HepG2 (cell line): ENCODE measurements around the gene ETF1. TPM values are rescaled to one million over a fixed set of nuclear protein-coding genes. Genes with fewer than 3 reads are reported as not detected.
A peak's percentile ranks its signal among the peaks of the same experiment; 100 is the strongest.

Experiments
- ARNT ChIP-seq: fragments of 450-650 bp; IDR thresholded peaks from 2 replicates; pipeline ENCODE4 v1.6.1; 2017
- FOXA3 ChIP-seq: IDR thresholded peaks from 2 replicates; pipeline ENCODE4 v1.6.1; 2016; ENCODE audit warnings: missing genetic modification reagents, missing compliant biosample characterization
- IKZF5 ChIP-seq: IDR thresholded peaks from 2 replicates; pipeline ENCODE4 v1.6.1; 2018; ENCODE audit warnings: missing genetic modification reagents, mild to moderate bottlenecking, missing compliant biosample characterization
- RAD21 ChIP-seq: fragments of 450-650 bp; formaldehyde crosslinking; IDR thresholded peaks from 2 replicates; pipeline ENCODE4 v1.5.0; 2020; ENCODE audit warnings: mild to moderate bottlenecking
- TSC22D2 ChIP-seq: sonication (generic); formaldehyde crosslinking; IDR thresholded peaks from 2 replicates; pipeline ENCODE4 v1.5.1; 2020; ENCODE audit warnings: missing genetic modification reagents, mild to moderate bottlenecking, borderline replicate concordance
- ZNF317 ChIP-seq: sonication (generic); formaldehyde crosslinking; IDR thresholded peaks from 2 replicates; pipeline ENCODE4 v1.5.0; 2020; ENCODE audit warnings: mild to moderate bottlenecking, missing genetic modification reagents
- ZNF549 ChIP-seq: sonication (generic); formaldehyde crosslinking; IDR thresholded peaks from 2 replicates; pipeline ENCODE4 v1.5.0; 2020; ENCODE audit warnings: missing genetic modification reagents
- polyA plus RNA-seq, 8 experiments: library from polyadenylated mRNA; depleted of rRNA in 3 of 8; stranded (reverse) in 7 of 8; unstranded in 1 of 8; fragments of >200 nt; fragmentation: Illumina TruSeq in 4 of 8; extraction: Trizol in 4 of 8; gene quantifications; 2 replicates each; pipeline versions ENCODE4 v1.2.1 to v1.2.3, GENCODE V29; 2011 to 2016; ENCODE audit warnings: low read depth in 4 of 8, missing spikeins in 1 of 8, mixed read lengths in 1 of 8; ENCODE audit not compliant: insufficient read depth in 1 of 8
- total RNA-seq, 5 experiments: library from RNA; depleted of rRNA; stranded (reverse); fragments of >200 nt; fragmentation: Illumina TruSeq; extraction: Trizol; gene quantifications; 2 replicates each; pipeline ENCODE4 v1.2.3, GENCODE V29; 2016; ENCODE audit warnings: low read depth in 1 of 5
- TF ChIP-seq, protein P1 (sequence below): sonication (generic); formaldehyde crosslinking; IDR thresholded peaks from 2 replicates; pipeline ENCODE4 v1.5.1; 2020; ENCODE audit warnings: mild to moderate bottlenecking, missing genetic modification reagents, moderate library complexity
- TF ChIP-seq, protein P2 (sequence below): sonication (generic); formaldehyde crosslinking; IDR thresholded peaks from 2 replicates; pipeline ENCODE4 v1.5.1; 2020; ENCODE audit warnings: mild to moderate bottlenecking, missing genetic modification reagents
- TF ChIP-seq, protein P3 (sequence below): sonication (generic); formaldehyde crosslinking; IDR thresholded peaks from 2 replicates; pipeline ENCODE4 v1.5.0; 2020; ENCODE audit warnings: mild to moderate bottlenecking, missing genetic modification reagents, moderate library complexity
- TF ChIP-seq, protein P4 (sequence below): sonication (generic); formaldehyde crosslinking; conservative IDR thresholded peaks from 2 replicates; pipeline ENCODE4 v1.4.0; 2020; ENCODE audit warnings: mild to moderate bottlenecking, missing genetic modification reagents, moderate library complexity

Gene ETF1
- total and polyA plus RNA-seq, 2 of the 13 experiments (the other 11 are each of a cell fraction or from before 2014, with no cell fraction given), result 52.1 to 184 TPM

- TF ChIP-seq TSC22D2 (CRISPR knock-in tag) (no peak), ZNF549 (CRISPR knock-in tag) (no peak), RAD21 (CRISPR knock-in tag) (peak; percentile 21; the same call in 1 of the 2 replicates), ARNT (no peak), FOXA3 (peak; percentile 39; the same call in 1 of the 2 replicates), ZNF317 (CRISPR knock-in tag) (no peak; the same call in 1 of the 2 replicates), IKZF5 (CRISPR knock-in tag) (peak; percentile 41; the same call in 1 of the 2 replicates)
- TF ChIP-seq, protein P1, sequence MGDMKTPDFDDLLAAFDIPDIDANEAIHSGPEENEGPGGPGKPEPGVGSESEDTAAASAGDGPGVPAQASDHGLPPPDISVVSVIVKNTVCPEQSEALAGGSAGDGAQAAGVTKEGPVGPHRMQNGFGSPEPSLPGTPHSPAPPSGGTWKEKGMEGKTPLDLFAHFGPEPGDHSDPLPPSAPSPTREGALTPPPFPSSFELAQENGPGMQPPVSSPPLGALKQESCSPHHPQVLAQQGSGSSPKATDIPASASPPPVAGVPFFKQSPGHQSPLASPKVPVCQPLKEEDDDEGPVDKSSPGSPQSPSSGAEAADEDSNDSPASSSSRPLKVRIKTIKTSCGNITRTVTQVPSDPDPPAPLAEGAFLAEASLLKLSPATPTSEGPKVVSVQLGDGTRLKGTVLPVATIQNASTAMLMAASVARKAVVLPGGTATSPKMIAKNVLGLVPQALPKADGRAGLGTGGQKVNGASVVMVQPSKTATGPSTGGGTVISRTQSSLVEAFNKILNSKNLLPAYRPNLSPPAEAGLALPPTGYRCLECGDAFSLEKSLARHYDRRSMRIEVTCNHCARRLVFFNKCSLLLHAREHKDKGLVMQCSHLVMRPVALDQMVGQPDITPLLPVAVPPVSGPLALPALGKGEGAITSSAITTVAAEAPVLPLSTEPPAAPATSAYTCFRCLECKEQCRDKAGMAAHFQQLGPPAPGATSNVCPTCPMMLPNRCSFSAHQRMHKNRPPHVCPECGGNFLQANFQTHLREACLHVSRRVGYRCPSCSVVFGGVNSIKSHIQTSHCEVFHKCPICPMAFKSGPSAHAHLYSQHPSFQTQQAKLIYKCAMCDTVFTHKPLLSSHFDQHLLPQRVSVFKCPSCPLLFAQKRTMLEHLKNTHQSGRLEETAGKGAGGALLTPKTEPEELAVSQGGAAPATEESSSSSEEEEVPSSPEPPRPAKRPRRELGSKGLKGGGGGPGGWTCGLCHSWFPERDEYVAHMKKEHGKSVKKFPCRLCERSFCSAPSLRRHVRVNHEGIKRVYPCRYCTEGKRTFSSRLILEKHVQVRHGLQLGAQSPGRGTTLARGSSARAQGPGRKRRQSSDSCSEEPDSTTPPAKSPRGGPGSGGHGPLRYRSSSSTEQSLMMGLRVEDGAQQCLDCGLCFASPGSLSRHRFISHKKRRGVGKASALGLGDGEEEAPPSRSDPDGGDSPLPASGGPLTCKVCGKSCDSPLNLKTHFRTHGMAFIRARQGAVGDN, result peak; percentile 65
- TF ChIP-seq, protein P2, sequence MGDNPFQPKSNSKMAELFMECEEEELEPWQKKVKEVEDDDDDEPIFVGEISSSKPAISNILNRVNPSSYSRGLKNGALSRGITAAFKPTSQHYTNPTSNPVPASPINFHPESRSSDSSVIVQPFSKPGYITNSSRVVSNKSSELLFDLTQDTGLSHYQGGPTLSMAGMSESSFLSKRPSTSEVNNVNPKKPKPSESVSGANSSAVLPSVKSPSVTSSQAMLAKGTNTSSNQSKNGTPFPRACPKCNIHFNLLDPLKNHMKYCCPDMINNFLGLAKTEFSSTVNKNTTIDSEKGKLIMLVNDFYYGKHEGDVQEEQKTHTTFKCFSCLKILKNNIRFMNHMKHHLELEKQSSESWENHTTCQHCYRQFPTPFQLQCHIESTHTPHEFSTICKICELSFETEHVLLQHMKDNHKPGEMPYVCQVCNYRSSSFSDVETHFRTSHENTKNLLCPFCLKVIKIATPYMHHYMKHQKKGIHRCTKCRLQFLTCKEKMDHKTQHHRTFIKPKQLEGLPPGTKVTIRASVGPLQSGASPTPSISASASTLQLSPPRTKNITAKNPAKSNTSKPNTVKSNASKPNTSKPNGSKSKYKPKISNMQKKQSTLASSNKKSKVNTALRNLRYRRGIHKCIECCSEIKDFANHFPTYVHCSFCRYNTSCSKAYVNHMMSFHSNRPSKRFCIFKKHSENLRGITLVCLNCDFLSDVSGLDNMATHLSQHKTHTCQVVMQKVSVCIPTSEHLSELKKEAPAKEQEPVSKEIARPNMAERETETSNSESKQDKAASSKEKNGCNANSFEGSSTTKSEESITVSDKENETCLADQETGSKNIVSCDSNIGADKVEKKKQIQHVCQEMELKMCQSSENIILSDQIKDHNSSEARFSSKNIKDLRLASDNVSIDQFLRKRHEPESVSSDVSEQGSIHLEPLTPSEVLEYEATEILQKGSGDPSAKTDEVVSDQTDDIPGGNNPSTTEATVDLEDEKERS, result 0 out of 2 replicates have a peak, but pooled peaks have one; percentile 21
- TF ChIP-seq, protein P3, sequence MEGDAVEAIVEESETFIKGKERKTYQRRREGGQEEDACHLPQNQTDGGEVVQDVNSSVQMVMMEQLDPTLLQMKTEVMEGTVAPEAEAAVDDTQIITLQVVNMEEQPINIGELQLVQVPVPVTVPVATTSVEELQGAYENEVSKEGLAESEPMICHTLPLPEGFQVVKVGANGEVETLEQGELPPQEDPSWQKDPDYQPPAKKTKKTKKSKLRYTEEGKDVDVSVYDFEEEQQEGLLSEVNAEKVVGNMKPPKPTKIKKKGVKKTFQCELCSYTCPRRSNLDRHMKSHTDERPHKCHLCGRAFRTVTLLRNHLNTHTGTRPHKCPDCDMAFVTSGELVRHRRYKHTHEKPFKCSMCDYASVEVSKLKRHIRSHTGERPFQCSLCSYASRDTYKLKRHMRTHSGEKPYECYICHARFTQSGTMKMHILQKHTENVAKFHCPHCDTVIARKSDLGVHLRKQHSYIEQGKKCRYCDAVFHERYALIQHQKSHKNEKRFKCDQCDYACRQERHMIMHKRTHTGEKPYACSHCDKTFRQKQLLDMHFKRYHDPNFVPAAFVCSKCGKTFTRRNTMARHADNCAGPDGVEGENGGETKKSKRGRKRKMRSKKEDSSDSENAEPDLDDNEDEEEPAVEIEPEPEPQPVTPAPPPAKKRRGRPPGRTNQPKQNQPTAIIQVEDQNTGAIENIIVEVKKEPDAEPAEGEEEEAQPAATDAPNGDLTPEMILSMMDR (CRISPR knock-in tag), result peak; percentile 45
- TF ChIP-seq, protein P4, sequence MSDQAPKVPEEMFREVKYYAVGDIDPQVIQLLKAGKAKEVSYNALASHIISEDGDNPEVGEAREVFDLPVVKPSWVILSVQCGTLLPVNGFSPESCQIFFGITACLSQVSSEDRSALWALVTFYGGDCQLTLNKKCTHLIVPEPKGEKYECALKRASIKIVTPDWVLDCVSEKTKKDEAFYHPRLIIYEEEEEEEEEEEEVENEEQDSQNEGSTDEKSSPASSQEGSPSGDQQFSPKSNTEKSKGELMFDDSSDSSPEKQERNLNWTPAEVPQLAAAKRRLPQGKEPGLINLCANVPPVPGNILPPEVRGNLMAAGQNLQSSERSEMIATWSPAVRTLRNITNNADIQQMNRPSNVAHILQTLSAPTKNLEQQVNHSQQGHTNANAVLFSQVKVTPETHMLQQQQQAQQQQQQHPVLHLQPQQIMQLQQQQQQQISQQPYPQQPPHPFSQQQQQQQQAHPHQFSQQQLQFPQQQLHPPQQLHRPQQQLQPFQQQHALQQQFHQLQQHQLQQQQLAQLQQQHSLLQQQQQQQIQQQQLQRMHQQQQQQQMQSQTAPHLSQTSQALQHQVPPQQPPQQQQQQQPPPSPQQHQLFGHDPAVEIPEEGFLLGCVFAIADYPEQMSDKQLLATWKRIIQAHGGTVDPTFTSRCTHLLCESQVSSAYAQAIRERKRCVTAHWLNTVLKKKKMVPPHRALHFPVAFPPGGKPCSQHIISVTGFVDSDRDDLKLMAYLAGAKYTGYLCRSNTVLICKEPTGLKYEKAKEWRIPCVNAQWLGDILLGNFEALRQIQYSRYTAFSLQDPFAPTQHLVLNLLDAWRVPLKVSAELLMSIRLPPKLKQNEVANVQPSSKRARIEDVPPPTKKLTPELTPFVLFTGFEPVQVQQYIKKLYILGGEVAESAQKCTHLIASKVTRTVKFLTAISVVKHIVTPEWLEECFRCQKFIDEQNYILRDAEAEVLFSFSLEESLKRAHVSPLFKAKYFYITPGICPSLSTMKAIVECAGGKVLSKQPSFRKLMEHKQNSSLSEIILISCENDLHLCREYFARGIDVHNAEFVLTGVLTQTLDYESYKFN, result peak; percentile 35
Measured at GRCh38 chr5:138466125-138466899, 76.7 kb downstream of the ETF1 start (continued).
